Endothelial cell of umbilical vein (primary cell): ENCODE data around the gene UBXN2A. TPM values are rescaled to one million over a fixed set of nuclear protein-coding genes. Genes with fewer than 3 reads are reported as not detected.

Experiments used
- BruUV-seq: library from RNA; stranded (reverse); fragments of 400-500 nt; replicated peaks from 2 replicates; lab custom pipeline; 2021; lab: Mats Ljungman, UMichigan
- CTCF ChIA-PET: fragments of 300-600, 350-600 bp; sonication (Branson Sonifier 250); formaldehyde crosslinking; loops from one replicate; lab custom pipeline; 2021; ENCODE audit warnings: antibody characterized with exemption, inconsistent platforms; lab: Charles Lee
- POLR2A ChIA-PET: fragments of 300-600, 350-600 bp; sonication (Branson Sonifier 250); formaldehyde crosslinking; loops from one replicate; lab custom pipeline; 2021; ENCODE audit warnings: antibody characterized with exemption, inconsistent platforms; lab: Charles Lee
- DNase-seq: peaks from one replicate; pipeline ENCODE4 v3.0.0-alpha.2; 2011; ENCODE audit warnings: low read depth, low spot score
- FAIRE-seq: peaks from 2 replicates; lab custom pipeline; 2011; peaks lifted over from hg19 to GRCh38; lab: Jason Lieb, UNC
- H2AFZ ChIP-seq: 2 replicates; pipeline ENCODE4 v1.6.0; 2012; ENCODE audit warnings: low read depth, low read length, control low read depth, inconsistent platforms
- H3K27ac ChIP-seq: 2 replicates; pipeline ENCODE4 v1.5.1; 2011; ENCODE audit warnings: low read depth, mild to moderate bottlenecking, control low read depth, low read length, moderate library complexity; ENCODE audit not compliant: insufficient read depth
- H3K27me3 ChIP-seq, 2 experiments: 2 replicates each; pipeline versions ENCODE4 v1.6.0 to v1.6.1; 2011; ENCODE audit warnings: low read length in 2 of 2, mixed read lengths in 1 of 2; ENCODE audit not compliant: control insufficient read depth in 2 of 2, insufficient read depth in 2 of 2
- H3K36me3 ChIP-seq, 2 experiments: 2 replicates in 1 of 2; 3 replicates in 1 of 2; pipeline ENCODE4 v1.5.1; 2011; ENCODE audit warnings: low read length in 2 of 2, mild to moderate bottlenecking in 1 of 2, moderate library complexity in 1 of 2; ENCODE audit not compliant: control insufficient read depth in 2 of 2, insufficient read depth in 2 of 2; ENCODE audit errors: extremely low read depth in 1 of 2
- H3K4me1 ChIP-seq: 3 replicates; pipeline ENCODE4 v1.5.1; 2011; ENCODE audit warnings: mild to moderate bottlenecking, low read length; ENCODE audit not compliant: control insufficient read depth, insufficient read depth; ENCODE audit errors: extremely low read depth
- H3K4me2 ChIP-seq: 2 replicates; pipeline ENCODE4 v1.6.1; 2011; ENCODE audit warnings: low read length, control low read depth, mixed read lengths; ENCODE audit not compliant: insufficient read depth
- H3K4me3 ChIP-seq, 3 experiments: fragments of 200-600 bp in 1 of 3; sonication (generic), shearing (Covaris generic) in 1 of 3; replicated peaks in 1 of 3; 2 replicates each; pipeline ENCODE4 v1.5.1; 2011 to 2016; ENCODE audit warnings: control low read depth in 3 of 3, low read length in 3 of 3, mild to moderate bottlenecking in 2 of 3, inconsistent platforms in 1 of 3, low read depth in 1 of 3, moderate library complexity in 1 of 3; ENCODE audit not compliant: insufficient read depth in 1 of 3
- H3K79me2 ChIP-seq: 2 replicates; pipeline ENCODE4 v1.6.0; 2012; ENCODE audit warnings: low read length, inconsistent platforms; ENCODE audit not compliant: control insufficient read depth, insufficient read depth
- H3K9ac ChIP-seq: replicated peaks from 2 replicates; pipeline ENCODE3; 2011; ENCODE audit warnings: low read length, control low read depth; ENCODE audit not compliant: insufficient read depth; ENCODE audit errors: extremely low read depth
- H3K9me1 ChIP-seq: replicated peaks from 3 replicates; pipeline ENCODE4 v1.6.0; 2011; ENCODE audit warnings: mild to moderate bottlenecking, low read length; ENCODE audit not compliant: control insufficient read depth, insufficient read depth; ENCODE audit errors: extremely low read depth
- H3K9me3 ChIP-seq: replicated peaks from 2 replicates; pipeline ENCODE4 v1.5.1; 2012; ENCODE audit warnings: low read length, inconsistent platforms; ENCODE audit not compliant: control insufficient read depth, insufficient read depth
- H4K20me1 ChIP-seq: replicated peaks from 2 replicates; pipeline ENCODE3; 2011; ENCODE audit warnings: mild to moderate bottlenecking, low read length; ENCODE audit not compliant: control insufficient read depth, insufficient read depth; ENCODE audit errors: extremely low read depth
- CTCF ChIP-seq, 2 donors: IDR thresholded peaks; 1 replicate in 1 of 2; 2 replicates in 1 of 2; pipeline ENCODE4 v1.5.1; 2011; ENCODE audit warnings: low read length in 2 of 2, mild to moderate bottlenecking in 2 of 2, moderate library complexity in 2 of 2, control low read depth in 1 of 2, inconsistent platforms in 1 of 2, low read depth in 1 of 2; ENCODE audit not compliant: insufficient read depth in 1 of 2; ENCODE audit errors: extremely low read depth in 1 of 2
- EZH2 ChIP-seq: IDR thresholded peaks from 2 replicates; pipeline ENCODE4 v1.6.1; 2012; ENCODE audit warnings: borderline replicate concordance, low read depth, mild to moderate bottlenecking, moderate library complexity, low read length, inconsistent platforms; ENCODE audit not compliant: severe bottlenecking
- FOS ChIP-seq: IDR thresholded peaks from 2 replicates; pipeline ENCODE4 v1.6.1; 2011; ENCODE audit warnings: mild to moderate bottlenecking, low read length, moderate library complexity, borderline replicate concordance; ENCODE audit not compliant: insufficient read depth
- GATA2 ChIP-seq: IDR thresholded peaks from 2 replicates; pipeline ENCODE4 v1.7.0; 2011; ENCODE audit warnings: low read depth, mild to moderate bottlenecking, moderate library complexity, mixed read lengths, low read length; ENCODE audit not compliant: insufficient read length, insufficient read depth
- JUN ChIP-seq: IDR thresholded peaks from 2 replicates; pipeline ENCODE4 v1.6.1; 2011; ENCODE audit warnings: borderline replicate concordance, low read depth; ENCODE audit not compliant: insufficient read length, insufficient read depth
- MAX ChIP-seq: IDR thresholded peaks from 2 replicates; pipeline ENCODE4 v1.6.1; 2011; ENCODE audit not compliant: insufficient read depth, insufficient read length
- MYC ChIP-seq: IDR thresholded peaks from one replicate; pipeline ENCODE4 v1.6.1; 2011; ENCODE audit warnings: mild to moderate bottlenecking, low read depth, low read length
- POLR2A ChIP-seq: IDR thresholded peaks from 2 replicates; pipeline ENCODE4 v1.6.1; 2012; ENCODE audit warnings: low read depth, mild to moderate bottlenecking, control low read depth, low read length
- POLR2AphosphoS5 ChIP-seq: IDR thresholded peaks from 2 replicates; pipeline ENCODE4 v1.6.1; 2012; ENCODE audit warnings: low read depth, mild to moderate bottlenecking, control low read depth, low read length, moderate library complexity; ENCODE audit not compliant: insufficient read depth
- dilution Hi-C: fragments of 300-500 bp; cut with MboI; formaldehyde crosslinking; loops from one replicate; pipeline ENCODE4 v1.15.0; 2019; ENCODE audit warnings: low sequenced_read_pairs; ENCODE audit not compliant: extremely low pct_ligation_motif_present
- intact Hi-C: fragments of 100-400 bp; cut with micrococcal nuclease; formaldehyde crosslinking; loops from one replicate; pipeline ENCODE4 v1.10.0; 2022
- polyA plus RNA-seq, 4 experiments: library from polyadenylated mRNA; depleted of rRNA in 3 of 4; stranded (reverse) in 3 of 4; unstranded in 1 of 4; fragments of >200 nt; gene quantifications; 2 replicates each; pipeline versions ENCODE4 v1.2.1 to v1.2.3, GENCODE V29; 2011 to 2012; ENCODE audit warnings: missing spikeins in 1 of 4
- total RNA-seq: library from RNA; stranded (reverse); gene quantifications from 2 replicates; pipeline ENCODE4 v1.2.3, GENCODE V29; 2021

UBXN2A gene
- total and polyA plus RNA-seq, 2 donors (not counting 3 experiments of a cell fraction or from before 2014, with no cell fraction given), result 3.6 to 19.0 TPM

DNA sequence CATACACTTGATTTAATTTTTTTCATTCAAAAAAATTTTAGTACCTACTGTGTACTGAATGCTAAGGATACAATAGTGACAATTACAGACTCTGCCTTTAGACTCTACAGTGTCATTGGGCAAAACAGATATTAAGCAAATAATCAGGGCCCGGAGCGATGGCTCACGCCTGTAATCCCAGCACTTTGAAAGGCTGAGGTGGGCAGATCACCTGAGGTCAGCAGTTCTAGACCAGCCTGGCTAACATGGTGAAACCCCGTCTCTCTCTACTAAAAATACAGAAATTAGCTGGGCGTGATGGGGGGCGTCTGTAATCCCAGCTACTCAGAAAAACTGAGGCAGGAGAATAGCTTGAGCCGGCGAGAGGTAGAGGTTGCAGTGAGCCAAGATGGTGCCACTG lies 1.4 kb downstream of the UBXN2A start:
- BruUV-seq, result no TSS peak
- Histone ChIP-seq H3K9ac (peak overlapping the region; percentile 83), H3K4me2 (peak overlapping the region; percentile 98), H3K79me2 (peaks cover 39% of the 10 kb centered on the region), H2AFZ (no peak overlapping the region), H3K4me3 (peak overlapping the region in 1 of 3 experiments; percentile 92), H3K9me1 (no peaks in the 10 kb centered on the region), H3K27ac (no peak overlapping the region), H3K9me3 (no peaks in the 10 kb centered on the region), H3K36me3 (no peaks in the 10 kb centered on the region), H3K27me3 (no peaks in the 10 kb centered on the region), H4K20me1 (no peaks in the 10 kb centered on the region), H3K4me1 (peaks cover 15% of the 10 kb centered on the region)
- dilution Hi-C loops, result no loop called here
- no peak for DNase-seq
- TF ChIP-seq CTCF (IDR thresholded peaks at IDR 0.05; ENCODE audit: extremely low read depth in 1 of 2, insufficient read depth in 1 of 2, low read depth in 1 of 2, low read length in 2 of 2), result no peak
- POLR2A ChIA-PET, result no interaction called here
- no peak for FAIRE-seq
- CTCF ChIA-PET, result interaction anchor here (0.7 to 2.8 kb wide), 2 partner anchors 14 to 16 kb away, joined by 3 to 11 read pairs; partner anchors contain the start of gene ATAD2B
- intact Hi-C loops, result loop anchor here (1.0 kb wide), 1 partner anchor 143 kb away; the partner anchor contains the start of gene TP53I3

- dilution Hi-C loops, result no loop called here
Observed at GRCh38 chr2:23943666-23944065, 3.4 kb downstream of the UBXN2A start.

More at GRCh38 chr2:23943666-23944065, 3.4 kb downstream of the UBXN2A start:
- H3K9ac ChIP-seq, result no peak overlapping the region
- CTCF ChIA-PET, result interaction anchor here (2.8 kb wide), 1 partner anchor 16 kb away, joined by 11 read pairs; the partner anchor contains the start of gene ATAD2B
- no peaks in the 10 kb centered on the region for H4K20me1 ChIP-seq
- H3K27ac ChIP-seq, result no peak overlapping the region
- H3K9me1 ChIP-seq, result no peaks in the 10 kb centered on the region
- no peak overlapping the region for H2AFZ ChIP-seq
- BruUV-seq, result no TSS peak
- no peak for TF ChIP-seq MAX
- TF ChIP-seq EZH2, result no peak
- no peak for TF ChIP-seq GATA2
- TF ChIP-seq JUN, result no peak
- no peak for TF ChIP-seq POLR2AphosphoS5
- no peak for TF ChIP-seq FOS
- TF ChIP-seq CTCF (IDR thresholded peaks at IDR 0.05; ENCODE audit: extremely low read depth in 1 of 2, insufficient read depth in 1 of 2, low read depth in 1 of 2, low read length in 2 of 2), result no peak
- TF ChIP-seq MYC, result no peak
- TF ChIP-seq POLR2A, result no peak
- H3K4me3 ChIP-seq, result no peak overlapping the region
- H3K27me3 ChIP-seq, result no peaks in the 10 kb centered on the region
- H3K4me1 ChIP-seq, result peaks cover 15% of the 10 kb centered on the region
- H3K4me2 ChIP-seq, result no peak overlapping the region
- no peaks in the 10 kb centered on the region for H3K9me3 ChIP-seq
- no peak for FAIRE-seq
- POLR2A ChIA-PET, result no interaction called here
- no peak for DNase-seq
- peaks cover 42% of the 10 kb centered on the region for H3K79me2 ChIP-seq
- intact Hi-C loops, result no loop called here
- no peaks in the 10 kb centered on the region for H3K36me3 ChIP-seq
